ENCODE measurements around the gene MYBPC2.

The MYBPC2 gene

GRCh38 chr19:50410109-50410508 lies 22.6 kb upstream of the MYBPC2 start:
- DNase-seq (ENCODE audit: low spot score): no peak

GRCh38 chr19:50412419-50412818 lies 20.3 kb upstream of the MYBPC2 start:
- no peak for DNase-seq (ENCODE audit: low spot score)

GRCh38 chr19:50413096-50413495 lies 19.6 kb upstream of the MYBPC2 start:
- DNase-seq (ENCODE audit: low spot score): no peak

- no peak for DNase-seq (ENCODE audit: low spot score)
Measured at GRCh38 chr19:50413531-50413930, 19.2 kb upstream of the MYBPC2 start.

- peak; percentile 93 for DNase-seq (ENCODE audit: low spot score)
Measured at GRCh38 chr19:50414864-50415660, 17.6 kb upstream of the MYBPC2 start.

- peak; percentile 96 for DNase-seq (ENCODE audit: low spot score)
Measured at GRCh38 chr19:50415661-50416033, 17.0 kb upstream of the MYBPC2 start.

- peak; percentile 35 for DNase-seq (ENCODE audit: low spot score)
Measured at GRCh38 chr19:50416034-50416977, 16.4 kb upstream of the MYBPC2 start.

- peak; percentile 79 for DNase-seq (ENCODE audit: low spot score)
Measured at GRCh38 chr19:50417111-50418081, 15.3 kb upstream of the MYBPC2 start.

GRCh38 chr19:50418176-50419021 lies 14.3 kb upstream of the MYBPC2 start, which contains the start of gene SPIB:
SPIB (plus strand) TSS chr19:50418938; CDS start chr19:50418963, 25 bp downstream.
- peak; percentile 78 for DNase-seq (ENCODE audit: low spot score)

- peak; percentile 77 for DNase-seq (ENCODE audit: low spot score)
Measured at GRCh38 chr19:50419022-50419579, 13.6 kb upstream of the MYBPC2 start.

- DNase-seq (ENCODE audit: low spot score): peak; percentile 78
Measured at GRCh38 chr19:50419580-50420035, 13.1 kb upstream of the MYBPC2 start.

- no peak for DNase-seq (ENCODE audit: low spot score)
Measured at GRCh38 chr19:50420127-50420526, 12.6 kb upstream of the MYBPC2 start.

- no peak for DNase-seq (ENCODE audit: low spot score)
Measured at GRCh38 chr19:50420808-50421207, 11.9 kb upstream of the MYBPC2 start.

- no peak for DNase-seq (ENCODE audit: low spot score)
Measured at GRCh38 chr19:50422397-50423278, 10.1 kb upstream of the MYBPC2 start.

- DNase-seq (ENCODE audit: low spot score): no peak
Measured at GRCh38 chr19:50423279-50424113, 9.2 kb upstream of the MYBPC2 start.

- DNase-seq (ENCODE audit: low spot score): no peak
Measured at GRCh38 chr19:50425581-50425980, 7.1 kb upstream of the MYBPC2 start.

GRCh38 chr19:50427318-50427925 lies 5.3 kb upstream of the MYBPC2 start:
- no peak for DNase-seq (ENCODE audit: low spot score)

GRCh38 chr19:50427997-50428425 lies 4.7 kb upstream of the MYBPC2 start:
- no peak for DNase-seq (ENCODE audit: low spot score)
